Bronchial epithelial cell (primary cell): Measurements from ENCODE around the gene GPR27. TPM values are rescaled to one million over a fixed set of nuclear protein-coding genes. Genes with fewer than 3 reads are reported as not detected.

Experiments
- DNase-seq: peaks from one replicate; pipeline ENCODE4 v3.0.0-alpha.2; 2010; ENCODE audit warnings: low read depth
- FAIRE-seq: peaks from 2 replicates; lab custom pipeline; 2011; peaks lifted over from hg19 to GRCh38; lab: Jason Lieb, UNC
- H3K27me3 ChIP-seq: 2 replicates; pipeline ENCODE4 v1.5.1; 2011; ENCODE audit warnings: low read length; ENCODE audit not compliant: control insufficient read depth, insufficient read depth
- H3K36me3 ChIP-seq: 2 replicates; pipeline ENCODE4 v1.5.1; 2011; ENCODE audit warnings: low read length; ENCODE audit not compliant: control insufficient read depth, insufficient read depth
- H3K4me3 ChIP-seq: 2 replicates; pipeline ENCODE4 v1.5.1; 2011; ENCODE audit warnings: mild to moderate bottlenecking, low read depth, low read length, control low read depth
- CTCF ChIP-seq: IDR thresholded peaks from 2 replicates; pipeline ENCODE4 v1.5.1; 2011; ENCODE audit warnings: mild to moderate bottlenecking, moderate library complexity, low read length, control low read depth, inconsistent platforms; ENCODE audit not compliant: insufficient read depth, severe bottlenecking
- total RNA-seq: library from RNA; depleted of rRNA; stranded (reverse); fragments of >200 nt; gene quantifications from 2 replicates; pipeline ENCODE4 v1.2.1, GENCODE V29; 2014

GPR27 gene
- total RNA-seq, 1 donor from 2014 or later: 0.53 TPM

DNA sequence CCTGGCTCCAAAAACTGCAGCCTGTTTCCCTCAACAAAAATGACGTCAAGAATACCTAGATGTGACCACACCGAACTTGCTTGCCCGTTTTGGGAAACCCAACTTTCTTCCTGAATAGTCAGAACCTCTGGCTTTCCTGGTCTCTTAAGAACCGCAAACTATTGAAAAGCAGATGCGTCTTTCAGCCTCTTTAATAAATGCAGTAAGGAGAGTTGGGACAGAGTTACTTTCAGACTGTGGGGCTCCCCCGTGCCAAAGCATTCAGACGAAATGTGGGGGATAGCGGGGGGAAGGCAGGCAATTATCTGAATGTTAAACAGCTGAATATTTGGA, 32.5 kb downstream of the GPR27 start:
- no peak for TF ChIP-seq CTCF

GRCh38 chr3:71786551-71786950, 32.9 kb downstream of the GPR27 start:
- no peak for FAIRE-seq
- no peak for TF ChIP-seq CTCF
- no peak for DNase-seq
- Histone ChIP-seq H3K4me3 (no peak overlapping the region), H3K27me3 (peaks cover 21% of the 10 kb centered on the region), H3K36me3 (no peaks in the 10 kb centered on the region)

More for the DNA sequence above, 32.5 kb downstream of the GPR27 start:
- Histone ChIP-seq H3K27me3 (peaks cover 21% of the 10 kb centered on the region), H3K4me3 (no peak overlapping the region), H3K36me3 (no peaks in the 10 kb centered on the region)
- FAIRE-seq (no peak), DNase-seq (no peak)

DNA sequence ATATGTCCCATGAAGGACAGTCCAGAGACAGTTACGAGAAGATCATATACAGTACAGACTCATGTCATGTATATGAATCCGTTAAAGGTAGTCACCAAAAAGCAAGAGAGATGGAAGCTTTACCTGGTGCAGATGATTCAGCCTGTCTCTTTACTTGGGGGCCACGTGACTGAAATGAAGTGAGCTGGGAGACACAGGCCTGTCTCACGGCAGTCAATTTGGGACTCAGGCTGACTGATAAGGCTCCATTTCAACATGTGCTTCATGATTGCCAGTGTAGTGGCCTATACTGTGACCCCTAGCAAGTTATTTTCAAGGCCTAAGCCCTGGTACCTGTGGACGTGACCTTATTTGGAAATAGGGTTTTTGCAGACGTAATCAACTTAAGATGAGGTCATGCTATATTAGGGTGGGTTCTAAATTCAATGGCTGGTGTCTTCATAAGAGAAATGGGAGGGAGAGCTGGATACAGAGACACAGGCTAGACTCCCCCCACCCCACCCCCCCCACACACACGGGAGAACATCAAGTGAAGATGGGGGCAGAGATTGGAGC, 34.3 kb downstream of the GPR27 start:
- TF ChIP-seq CTCF: no peak
- peaks cover 21% of the 10 kb centered on the region for H3K27me3 ChIP-seq

DNA sequence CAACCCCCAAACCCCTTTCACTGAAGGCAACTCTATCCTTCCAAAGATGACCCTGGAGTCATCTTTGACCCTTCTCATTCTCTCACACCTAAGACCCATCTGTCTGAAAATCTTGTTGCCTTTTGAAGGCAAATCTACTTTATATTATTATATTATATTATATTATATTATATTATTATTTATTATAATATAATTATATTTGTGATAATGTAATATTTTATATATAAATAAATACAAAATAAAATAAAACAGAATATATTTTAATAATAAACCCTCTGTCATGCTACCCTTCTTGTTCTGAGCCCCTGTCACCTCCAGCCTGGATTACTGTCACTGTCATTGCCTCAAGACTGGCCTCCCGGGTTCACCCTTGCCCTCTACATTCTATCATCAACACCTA, 36.3 kb downstream of the GPR27 start:
- TF ChIP-seq CTCF: no peak
- Histone ChIP-seq H3K27me3 (peaks cover 11% of the 10 kb centered on the region), H3K4me3 (no peak overlapping the region), H3K36me3 (no peaks in the 10 kb centered on the region)
- FAIRE-seq: no peak
- no peak for DNase-seq

More for the DNA sequence above, 34.3 kb downstream of the GPR27 start:
- DNase-seq: no peak
- FAIRE-seq: no peak
- H3K4me3 ChIP-seq: no peak overlapping the region
- no peaks in the 10 kb centered on the region for H3K36me3 ChIP-seq

GRCh38 chr3:71791634-71792033, 38.0 kb downstream of the GPR27 start:
- Histone ChIP-seq H3K27me3 (peaks cover 2% of the 10 kb centered on the region), H3K4me3 (no peak overlapping the region), H3K36me3 (no peaks in the 10 kb centered on the region)
- FAIRE-seq (no peak), DNase-seq (peak; percentile 7)
- TF ChIP-seq CTCF: no peak

GRCh38 chr3:71796290-71796689, 42.6 kb downstream of the GPR27 start:
- no peaks in the 10 kb centered on the region for H3K36me3 ChIP-seq
- TF ChIP-seq CTCF: no peak
- H3K27me3 ChIP-seq: peaks cover 7% of the 10 kb centered on the region
- FAIRE-seq: no peak
- H3K4me3 ChIP-seq: no peak overlapping the region
- no peak for DNase-seq
